HL-60 (cell line): Measurements from ENCODE around the gene TMEM18.

Source experiments
- GABPA ChIP-seq: IDR thresholded peaks from 2 replicates; pipeline ENCODE4 v1.6.1; 2012; ENCODE audit warnings: low read depth
- POLR2AphosphoS5 ChIP-seq: IDR thresholded peaks from 2 replicates; pipeline ENCODE4 v1.6.1; 2012; ENCODE audit warnings: low read depth
- SPI1 ChIP-seq: IDR thresholded peaks from 2 replicates; pipeline ENCODE4 v1.6.1; 2012; ENCODE audit warnings: low read depth, mild to moderate bottlenecking, borderline replicate concordance
- TF ChIP-seq, protein P1 (sequence below): IDR thresholded peaks from one replicate; pipeline ENCODE4 v1.5.1; 2011; ENCODE audit warnings: low read length, control low read depth, inconsistent platforms; ENCODE audit not compliant: insufficient read depth
- TF ChIP-seq, protein P2 (sequence below): IDR thresholded peaks from 2 replicates; pipeline ENCODE4 v1.6.1; 2012; ENCODE audit warnings: low read depth; ENCODE audit not compliant: insufficient replicate concordance

GRCh38 chr2:666441-666840, 10.8 kb downstream of the TMEM18 start:
- TF ChIP-seq, protein P1, sequence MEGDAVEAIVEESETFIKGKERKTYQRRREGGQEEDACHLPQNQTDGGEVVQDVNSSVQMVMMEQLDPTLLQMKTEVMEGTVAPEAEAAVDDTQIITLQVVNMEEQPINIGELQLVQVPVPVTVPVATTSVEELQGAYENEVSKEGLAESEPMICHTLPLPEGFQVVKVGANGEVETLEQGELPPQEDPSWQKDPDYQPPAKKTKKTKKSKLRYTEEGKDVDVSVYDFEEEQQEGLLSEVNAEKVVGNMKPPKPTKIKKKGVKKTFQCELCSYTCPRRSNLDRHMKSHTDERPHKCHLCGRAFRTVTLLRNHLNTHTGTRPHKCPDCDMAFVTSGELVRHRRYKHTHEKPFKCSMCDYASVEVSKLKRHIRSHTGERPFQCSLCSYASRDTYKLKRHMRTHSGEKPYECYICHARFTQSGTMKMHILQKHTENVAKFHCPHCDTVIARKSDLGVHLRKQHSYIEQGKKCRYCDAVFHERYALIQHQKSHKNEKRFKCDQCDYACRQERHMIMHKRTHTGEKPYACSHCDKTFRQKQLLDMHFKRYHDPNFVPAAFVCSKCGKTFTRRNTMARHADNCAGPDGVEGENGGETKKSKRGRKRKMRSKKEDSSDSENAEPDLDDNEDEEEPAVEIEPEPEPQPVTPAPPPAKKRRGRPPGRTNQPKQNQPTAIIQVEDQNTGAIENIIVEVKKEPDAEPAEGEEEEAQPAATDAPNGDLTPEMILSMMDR, result no peak
- TF ChIP-seq, protein P2, sequence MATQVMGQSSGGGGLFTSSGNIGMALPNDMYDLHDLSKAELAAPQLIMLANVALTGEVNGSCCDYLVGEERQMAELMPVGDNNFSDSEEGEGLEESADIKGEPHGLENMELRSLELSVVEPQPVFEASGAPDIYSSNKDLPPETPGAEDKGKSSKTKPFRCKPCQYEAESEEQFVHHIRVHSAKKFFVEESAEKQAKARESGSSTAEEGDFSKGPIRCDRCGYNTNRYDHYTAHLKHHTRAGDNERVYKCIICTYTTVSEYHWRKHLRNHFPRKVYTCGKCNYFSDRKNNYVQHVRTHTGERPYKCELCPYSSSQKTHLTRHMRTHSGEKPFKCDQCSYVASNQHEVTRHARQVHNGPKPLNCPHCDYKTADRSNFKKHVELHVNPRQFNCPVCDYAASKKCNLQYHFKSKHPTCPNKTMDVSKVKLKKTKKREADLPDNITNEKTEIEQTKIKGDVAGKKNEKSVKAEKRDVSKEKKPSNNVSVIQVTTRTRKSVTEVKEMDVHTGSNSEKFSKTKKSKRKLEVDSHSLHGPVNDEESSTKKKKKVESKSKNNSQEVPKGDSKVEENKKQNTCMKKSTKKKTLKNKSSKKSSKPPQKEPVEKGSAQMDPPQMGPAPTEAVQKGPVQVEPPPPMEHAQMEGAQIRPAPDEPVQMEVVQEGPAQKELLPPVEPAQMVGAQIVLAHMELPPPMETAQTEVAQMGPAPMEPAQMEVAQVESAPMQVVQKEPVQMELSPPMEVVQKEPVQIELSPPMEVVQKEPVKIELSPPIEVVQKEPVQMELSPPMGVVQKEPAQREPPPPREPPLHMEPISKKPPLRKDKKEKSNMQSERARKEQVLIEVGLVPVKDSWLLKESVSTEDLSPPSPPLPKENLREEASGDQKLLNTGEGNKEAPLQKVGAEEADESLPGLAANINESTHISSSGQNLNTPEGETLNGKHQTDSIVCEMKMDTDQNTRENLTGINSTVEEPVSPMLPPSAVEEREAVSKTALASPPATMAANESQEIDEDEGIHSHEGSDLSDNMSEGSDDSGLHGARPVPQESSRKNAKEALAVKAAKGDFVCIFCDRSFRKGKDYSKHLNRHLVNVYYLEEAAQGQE, result no peak
- TF ChIP-seq POLR2AphosphoS5 (no peak), GABPA (no peak), SPI1 (no peak)
